ENCODE results near the gene ACOT11. TPM values are rescaled to one million over a fixed set of nuclear protein-coding genes. Genes with fewer than 3 reads are reported as not detected.
"Not testable (repeated sequence)": the region's sequence is repeated elsewhere in the genome, so short reads cannot be mapped to it uniquely, and the experiment has no call there.

Gene ACOT11
- total RNA-seq, 1 donor from 2014 or later, result 5.0 TPM

DNA sequence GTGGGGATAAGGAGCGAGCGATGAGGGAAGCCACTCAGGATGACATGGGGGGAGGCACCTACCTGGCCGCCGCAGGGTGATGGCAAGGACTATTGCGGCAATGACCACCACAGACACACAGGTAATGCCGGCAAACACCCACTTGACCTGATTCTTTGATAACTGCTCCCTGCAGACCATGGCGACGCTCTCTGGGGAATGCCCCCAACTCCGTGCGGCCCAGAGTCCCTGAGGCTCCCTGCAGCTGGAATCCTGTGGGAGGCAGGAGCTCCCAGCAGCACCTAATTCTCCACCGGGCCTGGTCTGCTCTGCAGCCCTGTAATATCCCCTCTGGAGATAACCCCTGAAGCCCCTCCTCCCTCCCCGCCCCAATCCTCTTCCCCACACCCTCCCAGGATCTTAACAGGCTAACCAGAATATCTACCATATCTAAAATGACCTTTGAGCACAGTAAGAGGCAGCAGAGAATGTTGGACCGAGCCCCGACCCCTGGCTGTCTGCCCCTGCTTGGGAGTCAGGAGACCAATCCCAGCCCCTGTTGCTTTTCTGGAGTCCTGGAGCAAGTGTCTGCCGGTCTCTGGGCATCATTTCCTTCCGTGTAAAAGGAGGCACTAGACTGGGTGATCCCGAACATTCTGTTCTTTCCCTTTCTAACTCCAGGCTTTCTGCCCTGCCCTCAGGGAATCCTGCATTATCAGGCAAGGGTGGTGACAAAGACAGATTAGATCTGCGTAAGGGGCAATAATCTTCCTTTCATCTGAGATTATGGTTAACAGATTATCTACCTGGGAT is 75.4 kb downstream of the ACOT11 start, which contains the start of gene FAM151A:
Gene FAM151A (minus strand): TSS at position 310 of the 792 bp plus-strand sequence. CDS start 130 bp downstream, at position 180.
- no peaks in the 10 kb centered on the region for H3K9me3 ChIP-seq
- no peaks in the 10 kb centered on the region for H3K36me3 ChIP-seq
- DNase-seq (no peak), ATAC-seq (peak; percentile 14)
- H3K27ac ChIP-seq, result no peak within 1 kb of the TSS
- H3K4me1 ChIP-seq, result no peaks in the 10 kb centered on the region
- intact Hi-C loops (cut with DNase I), result no loop called here
- no peaks in the 10 kb centered on the region for H3K27me3 ChIP-seq
- H3K4me3 ChIP-seq, result no peak within 1 kb of the TSS
- TF ChIP-seq, protein P1, sequence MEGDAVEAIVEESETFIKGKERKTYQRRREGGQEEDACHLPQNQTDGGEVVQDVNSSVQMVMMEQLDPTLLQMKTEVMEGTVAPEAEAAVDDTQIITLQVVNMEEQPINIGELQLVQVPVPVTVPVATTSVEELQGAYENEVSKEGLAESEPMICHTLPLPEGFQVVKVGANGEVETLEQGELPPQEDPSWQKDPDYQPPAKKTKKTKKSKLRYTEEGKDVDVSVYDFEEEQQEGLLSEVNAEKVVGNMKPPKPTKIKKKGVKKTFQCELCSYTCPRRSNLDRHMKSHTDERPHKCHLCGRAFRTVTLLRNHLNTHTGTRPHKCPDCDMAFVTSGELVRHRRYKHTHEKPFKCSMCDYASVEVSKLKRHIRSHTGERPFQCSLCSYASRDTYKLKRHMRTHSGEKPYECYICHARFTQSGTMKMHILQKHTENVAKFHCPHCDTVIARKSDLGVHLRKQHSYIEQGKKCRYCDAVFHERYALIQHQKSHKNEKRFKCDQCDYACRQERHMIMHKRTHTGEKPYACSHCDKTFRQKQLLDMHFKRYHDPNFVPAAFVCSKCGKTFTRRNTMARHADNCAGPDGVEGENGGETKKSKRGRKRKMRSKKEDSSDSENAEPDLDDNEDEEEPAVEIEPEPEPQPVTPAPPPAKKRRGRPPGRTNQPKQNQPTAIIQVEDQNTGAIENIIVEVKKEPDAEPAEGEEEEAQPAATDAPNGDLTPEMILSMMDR (IDR thresholded peaks at IDR 0.05), result no peak

DNA sequence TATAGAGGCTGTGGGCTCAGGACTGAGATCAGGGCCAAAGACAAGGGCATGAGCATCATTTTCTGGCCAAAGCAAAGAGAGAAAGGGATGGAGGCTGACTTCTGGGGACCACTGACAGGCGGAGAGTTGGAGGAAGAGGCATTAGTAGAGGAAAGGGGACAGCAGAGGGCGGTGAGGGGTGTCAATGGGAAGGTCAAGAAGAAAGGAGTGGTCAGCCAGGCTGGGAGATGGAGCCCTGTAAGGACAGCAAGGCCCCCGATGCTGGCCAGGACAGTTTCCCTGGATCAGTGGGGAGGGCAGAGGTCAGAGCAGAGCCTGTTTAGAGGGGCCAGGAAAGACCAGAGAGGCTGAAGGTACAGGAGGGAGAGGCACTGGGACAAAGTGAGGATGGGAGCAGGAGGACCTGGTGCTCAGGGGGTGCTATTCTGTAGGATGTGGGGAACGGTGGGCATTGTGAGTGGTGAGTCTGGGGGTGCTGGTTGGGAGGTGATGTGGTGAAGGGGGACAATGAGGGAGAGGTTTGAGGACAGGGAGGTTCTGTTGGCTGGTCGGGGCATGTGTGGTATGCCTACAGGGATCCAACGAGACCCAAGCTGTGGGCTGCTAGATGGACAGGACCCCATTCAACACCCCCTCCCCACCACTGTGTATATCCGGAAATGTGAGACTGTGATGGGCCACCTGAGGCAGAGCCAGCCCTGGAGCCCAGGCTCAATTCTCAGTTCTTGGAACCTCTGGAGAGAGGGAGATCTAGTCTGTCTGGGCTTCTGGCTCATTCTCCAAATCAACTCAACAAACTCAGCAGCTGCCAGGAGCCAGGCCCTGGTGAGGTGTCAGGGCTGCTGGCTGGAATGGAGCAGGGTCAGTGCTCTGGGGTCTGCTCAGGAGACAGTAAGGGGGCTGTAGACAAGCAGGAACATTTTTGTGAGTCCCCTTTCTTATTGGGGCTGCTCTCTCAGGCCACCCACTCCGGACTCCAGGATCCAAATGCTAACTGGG is 76.7 kb downstream of the ACOT11 start:
- Histone ChIP-seq H3K27ac (no peak overlapping the region), H3K4me1 (no peaks in the 10 kb centered on the region), H3K4me3 (no peak overlapping the region), H3K9me3 (no peaks in the 10 kb centered on the region), H3K36me3 (no peaks in the 10 kb centered on the region), H3K27me3 (no peaks in the 10 kb centered on the region)
- TF ChIP-seq, protein P1 (IDR thresholded peaks at IDR 0.05), result no peak
- intact Hi-C loops (cut with DNase I), result no loop called here
- ATAC-seq, result peak; percentile 23
- DNase-seq, result no peak

DNA sequence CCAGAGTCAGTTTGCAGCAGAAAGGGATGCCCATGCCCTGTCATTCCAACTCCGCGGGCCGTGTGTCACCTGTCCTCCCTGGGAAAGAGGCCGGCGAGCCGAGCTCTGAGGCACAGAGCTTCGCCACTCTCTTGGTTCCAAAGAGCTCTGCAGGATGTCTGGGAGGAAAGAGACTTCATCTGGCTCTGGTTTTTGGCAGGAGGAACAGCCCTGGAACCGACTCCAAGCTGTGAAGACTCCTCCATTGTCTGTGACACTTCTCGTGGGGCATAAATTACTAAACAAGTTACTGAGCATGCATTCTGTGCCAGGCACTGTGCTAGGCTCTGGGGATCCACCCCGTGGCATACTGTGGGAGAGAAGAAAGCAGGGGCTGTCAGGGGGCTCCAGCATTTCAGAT is 79.2 kb downstream of the ACOT11 start:
- no peak for DNase-seq
- TF ChIP-seq, protein P1 (IDR thresholded peaks at IDR 0.05), result no peak

DNA sequence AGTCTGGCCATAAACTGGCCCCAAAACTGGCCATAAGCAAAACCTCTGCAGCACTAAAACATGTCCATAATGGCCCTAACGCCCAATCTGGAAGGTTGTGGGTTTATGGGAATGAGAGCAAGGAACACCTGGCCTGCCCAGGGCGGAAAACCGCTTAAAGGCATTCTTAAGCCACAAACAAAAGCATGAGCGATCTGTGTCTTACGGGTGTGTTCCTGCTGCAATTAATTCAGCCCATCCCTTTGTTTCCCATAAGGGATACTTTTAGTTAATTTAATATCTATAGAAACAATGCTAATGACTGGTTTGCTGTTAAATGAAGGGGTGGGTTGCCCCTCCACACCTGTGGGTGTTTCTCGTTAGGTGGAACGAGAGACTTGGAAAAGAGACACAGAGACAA is 87.8 kb downstream of the ACOT11 start:
- H3K4me3 ChIP-seq; H3K27ac ChIP-seq; H3K4me1 ChIP-seq; H3K27me3 ChIP-seq; H3K9me3 ChIP-seq; H3K36me3 ChIP-seq; DNase-seq; ATAC-seq; intact Hi-C loops (cut with DNase I): not testable (repeated sequence)

More for the DNA sequence above, 79.2 kb downstream of the ACOT11 start:
- Histone ChIP-seq H3K4me1 (no peaks in the 10 kb centered on the region), H3K4me3 (no peak overlapping the region), H3K27me3 (no peaks in the 10 kb centered on the region), H3K36me3 (no peaks in the 10 kb centered on the region), H3K9me3 (no peaks in the 10 kb centered on the region), H3K27ac (no peak overlapping the region)
- ATAC-seq, result no peak
- intact Hi-C loops (cut with DNase I), result no loop called here

DNA sequence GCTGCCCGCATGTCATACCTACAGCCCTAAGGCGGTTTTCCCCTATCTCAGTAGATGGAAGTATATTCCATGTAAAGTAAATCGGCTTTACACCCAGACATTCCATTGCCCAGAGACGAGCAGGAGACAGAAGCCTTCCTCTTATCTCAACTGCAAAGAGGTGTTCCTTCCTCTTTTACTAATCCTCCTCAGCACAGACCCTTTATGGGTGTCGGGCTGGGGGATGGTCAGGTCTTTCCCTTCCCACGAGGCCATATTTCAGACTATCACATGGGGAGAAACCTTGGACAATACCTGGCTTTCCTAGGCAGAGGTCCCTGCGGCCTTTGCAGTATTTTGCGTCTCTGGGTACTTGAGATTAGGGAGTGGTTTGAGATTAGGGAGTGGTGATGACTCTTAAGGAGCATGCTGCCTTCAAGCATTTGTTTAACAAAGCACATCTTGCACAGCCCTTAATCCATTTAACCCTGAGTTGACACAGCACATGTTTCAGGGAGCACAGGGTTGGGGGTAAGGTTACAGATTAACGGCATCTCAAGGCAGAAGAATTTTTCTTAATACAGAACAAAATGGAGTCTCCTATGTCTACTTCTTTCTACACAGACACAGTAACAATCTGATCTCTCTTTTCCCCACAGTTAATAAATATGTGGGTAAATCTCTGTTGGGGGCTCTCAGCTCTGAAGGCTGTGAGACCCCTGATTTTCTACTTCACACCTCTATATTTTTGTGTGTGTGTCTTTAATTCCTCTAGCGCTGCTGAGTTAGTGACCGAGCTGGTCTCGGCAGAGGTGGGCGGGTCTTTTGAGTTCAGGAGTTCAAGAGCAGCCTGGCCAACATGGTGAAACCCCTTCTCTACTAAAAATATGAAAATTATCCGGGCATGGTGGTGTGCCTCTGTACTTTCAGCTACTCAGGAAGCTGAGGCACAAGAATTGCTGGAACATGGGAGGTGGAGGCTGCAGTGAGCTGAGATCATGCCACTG is 88.7 kb downstream of the ACOT11 start:
- ATAC-seq; intact Hi-C loops (cut with DNase I); H3K27ac ChIP-seq; H3K4me3 ChIP-seq; H3K27me3 ChIP-seq; H3K4me1 ChIP-seq; H3K9me3 ChIP-seq; H3K36me3 ChIP-seq; DNase-seq: not testable (repeated sequence)

DNA sequence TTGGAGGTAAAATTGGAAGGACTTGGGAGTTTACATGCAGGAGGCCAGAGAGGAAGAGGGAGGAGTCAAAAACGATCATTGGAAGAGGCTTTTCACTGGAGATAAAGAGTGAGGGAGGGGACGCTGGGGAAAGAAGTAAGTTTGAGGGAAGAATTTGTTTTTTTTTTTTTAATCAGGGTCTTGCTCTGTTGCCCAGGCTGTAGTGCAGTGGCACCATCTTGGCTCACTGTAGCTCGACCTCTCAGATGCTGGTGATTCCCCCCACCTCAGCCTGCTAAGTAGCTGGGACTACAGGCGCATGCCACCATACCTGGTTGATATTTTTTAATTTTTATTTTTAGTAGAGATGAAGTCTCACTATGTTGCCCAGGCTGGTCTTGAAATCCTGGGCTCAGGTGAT is 92.3 kb downstream of the ACOT11 start:
- ATAC-seq (no peak), DNase-seq (no peak)
- intact Hi-C loops (cut with DNase I), result no loop called here

More for the DNA sequence above, 92.3 kb downstream of the ACOT11 start:
- Histone ChIP-seq H3K27ac (no peak overlapping the region), H3K27me3 (no peaks in the 10 kb centered on the region), H3K4me3 (no peak overlapping the region), H3K36me3 (no peaks in the 10 kb centered on the region), H3K4me1 (no peaks in the 10 kb centered on the region), H3K9me3 (peaks cover 6% of the 10 kb centered on the region)
- TF ChIP-seq, protein P1 (IDR thresholded peaks at IDR 0.05), result no peak
